GM12874 (cell line): ENCODE measurements around the gene LOXHD1.

ENCODE experiments used
- CTCF ChIP-seq: IDR thresholded peaks from 2 replicates; pipeline ENCODE4 v1.5.1; 2011; ENCODE audit warnings: low read depth, mild to moderate bottlenecking, control low read depth, low read length, moderate library complexity; ENCODE audit not compliant: insufficient read depth

LOXHD1 gene

GRCh38 chr18:46554406-46555080 lies 102.5 kb downstream of the LOXHD1 start:
- TF ChIP-seq CTCF: no peak

GRCh38 chr18:46550609-46551008 lies 106.4 kb downstream of the LOXHD1 start:
- TF ChIP-seq CTCF: no peak

- TF ChIP-seq CTCF: no peak
Measured at GRCh38 chr18:46547520-46547919, 109.5 kb downstream of the LOXHD1 start.

- no peak for TF ChIP-seq CTCF
Measured at GRCh38 chr18:46546111-46546640, 110.8 kb downstream of the LOXHD1 start.

GRCh38 chr18:46542545-46542944 lies 114.5 kb downstream of the LOXHD1 start:
- no peak for TF ChIP-seq CTCF

GRCh38 chr18:46541626-46542189 lies 115.3 kb downstream of the LOXHD1 start:
- no peak for TF ChIP-seq CTCF

- TF ChIP-seq CTCF: no peak
Measured at GRCh38 chr18:46538376-46538775, 118.6 kb downstream of the LOXHD1 start.
